Caco-2 (cell line): ENCODE data around the gene FBXL15. TPM values are rescaled to one million over a fixed set of nuclear protein-coding genes. Genes with fewer than 3 reads are reported as not detected.

ENCODE experiments used
- BruUV-seq: library from RNA; stranded (reverse); fragments of 400-500 nt; replicated peaks from 2 replicates; lab custom pipeline; 2021; lab: Mats Ljungman, UMichigan
- CTCF ChIA-PET: fragments of 300-600 bp; sonication (Branson Sonifier 250); formaldehyde crosslinking; loops from one replicate; lab custom pipeline; 2022; ENCODE audit warnings: antibody characterized with exemption; lab: Charles Lee
- POLR2A ChIA-PET: fragments of 300-600 bp; sonication (Branson Sonifier 250); formaldehyde crosslinking; loops from one replicate; lab custom pipeline; 2022; ENCODE audit warnings: antibody characterized with exemption; lab: Charles Lee
- DNase-seq, 2 experiments: peaks; one replicate each; pipeline versions ENCODE4 v3.0.0 to v3.0.0-alpha.2; 2020 to 2022
- H3K27me3 ChIP-seq: replicated peaks from 2 replicates; pipeline ENCODE4 v1.6.0; 2011; ENCODE audit warnings: low read length; ENCODE audit not compliant: control insufficient read depth, insufficient read depth
- H3K36me3 ChIP-seq: 2 replicates; pipeline ENCODE4 v1.5.1; 2011; ENCODE audit warnings: low read length; ENCODE audit not compliant: control insufficient read depth, insufficient read depth
- H3K4me1 ChIP-seq: fragments of 250-450 bp; sonication (Bioruptor Pico); 2 replicates; pipeline ENCODE4 v1.5.1; 2020; ENCODE audit warnings: mild to moderate bottlenecking
- H3K4me3 ChIP-seq: 2 replicates; pipeline ENCODE4 v1.5.1; 2011; ENCODE audit warnings: low read depth, mild to moderate bottlenecking, control low read depth, low read length
- H3K9me3 ChIP-seq: fragments of 250-450 bp; sonication (Bioruptor Pico); 2 replicates; pipeline ENCODE4 v1.5.1; 2020; ENCODE audit warnings: mild to moderate bottlenecking, moderate library complexity
- H3K27ac Mint-ChIP-seq: one replicate; pipeline ENCODE4 v1.8.0; 2022; ENCODE audit warnings: mixed read lengths; ENCODE audit not compliant: unreplicated experiment
- H3K27me3 Mint-ChIP-seq: one replicate; pipeline ENCODE4 v1.8.0; 2022; ENCODE audit warnings: mixed read lengths; ENCODE audit not compliant: insufficient read depth, unreplicated experiment
- H3K36me3 Mint-ChIP-seq: one replicate; pipeline ENCODE4 v1.8.0; 2022; ENCODE audit warnings: mild to moderate bottlenecking, mixed read lengths; ENCODE audit not compliant: insufficient read depth, unreplicated experiment
- H3K4me1 Mint-ChIP-seq: one replicate; pipeline ENCODE4 v1.8.0; 2022; ENCODE audit warnings: low read depth, mixed read lengths; ENCODE audit not compliant: unreplicated experiment
- H3K4me3 Mint-ChIP-seq: one replicate; pipeline ENCODE4 v1.8.0; 2022; ENCODE audit warnings: mild to moderate bottlenecking, moderate library complexity, mixed read lengths; ENCODE audit not compliant: unreplicated experiment
- H3K9me3 Mint-ChIP-seq: one replicate; pipeline ENCODE4 v1.8.0; 2022; ENCODE audit warnings: mixed read lengths; ENCODE audit not compliant: unreplicated experiment
- CTCF ChIP-seq, 2 experiments: fragments of 200-600 bp in 1 of 2; IDR thresholded peaks; 1 replicate in 1 of 2; 2 replicates in 1 of 2; pipeline versions ENCODE4 v1.5.1 to v1.8.0; 2011 to 2022; ENCODE audit warnings: antibody characterized with exemption in 1 of 2, control low read depth in 1 of 2, inconsistent platforms in 1 of 2, low read depth in 1 of 2, low read length in 1 of 2, mild to moderate bottlenecking in 1 of 2, moderate library complexity in 1 of 2; ENCODE audit not compliant: insufficient read depth in 1 of 2, severe bottlenecking in 1 of 2, unreplicated experiment in 1 of 2
- intact Hi-C: fragments of 100-400 bp; cut with micrococcal nuclease; formaldehyde crosslinking; loops from one replicate; pipeline ENCODE4 v1.10.0; 2022; ENCODE audit not compliant: unreplicated experiment
- total RNA-seq: library from RNA; stranded (reverse); gene quantifications from 2 replicates; pipeline ENCODE4 v1.2.3, GENCODE V29; 2022

Gene FBXL15
- total RNA-seq, 1 experiment from 2014 or later = 7.9 TPM

- CTCF ChIA-PET = interaction anchor here (2.6 kb wide), 1 partner anchor 170 kb away, joined by 21 read pairs; no protein-coding TSS in a partner anchor
- Histone ChIP-seq H3K27me3 (no peaks in the 10 kb centered on the region), H3K9me3 (no peaks in the 10 kb centered on the region), H3K4me3 (no peak overlapping the region), H3K4me1 (peaks cover 35% of the 10 kb centered on the region), H3K36me3 (no peaks in the 10 kb centered on the region)
- Mint-ChIP-seq H3K27me3 (no peaks in the 10 kb centered on the region), H3K36me3 (peaks cover 29% of the 10 kb centered on the region), H3K4me1 (peaks cover 24% of the 10 kb centered on the region), H3K27ac (peak overlapping the region; percentile 80), H3K4me3 (no peak overlapping the region), H3K9me3 (no peaks in the 10 kb centered on the region)
- BruUV-seq = no TSS peak
- intact Hi-C loops = no loop called here
- TF ChIP-seq CTCF (IDR thresholded peaks at IDR 0.05; ENCODE audit: insufficient read depth in 1 of 2, low read depth in 1 of 2, low read length in 1 of 2, severe bottlenecking in 1 of 2, unreplicated experiment in 1 of 2) = no peak
- DNase-seq = no peak
- POLR2A ChIA-PET = no interaction called here
Measured at GRCh38 chr10:102400598-102401341, 19.9 kb upstream of the FBXL15 start.

- H3K36me3 ChIP-seq = no peaks in the 10 kb centered on the region
- peaks cover 30% of the 10 kb centered on the region for H3K4me1 ChIP-seq
- H3K27me3 Mint-ChIP-seq = no peaks in the 10 kb centered on the region
- no peak for TF ChIP-seq CTCF (IDR thresholded peaks at IDR 0.05; ENCODE audit: insufficient read depth in 1 of 2, low read depth in 1 of 2, low read length in 1 of 2, severe bottlenecking in 1 of 2, unreplicated experiment in 1 of 2)
- DNase-seq = no peak
- no peaks in the 10 kb centered on the region for H3K9me3 Mint-ChIP-seq
- no TSS peak for BruUV-seq
- H3K27me3 ChIP-seq = no peaks in the 10 kb centered on the region
- H3K4me3 ChIP-seq = no peak overlapping the region
- CTCF ChIA-PET = interaction anchor here (0.8 kb wide), 1 partner anchor 19 kb away, joined by 4 read pairs; the partner anchor contains the start of gene FBXL15
- intact Hi-C loops = no loop called here
- POLR2A ChIA-PET = no interaction called here
- peaks cover 29% of the 10 kb centered on the region for H3K36me3 Mint-ChIP-seq
- no peaks in the 10 kb centered on the region for H3K9me3 ChIP-seq
- peak overlapping the region; percentile 80 for H3K27ac Mint-ChIP-seq
- H3K4me1 Mint-ChIP-seq = peaks cover 24% of the 10 kb centered on the region
- H3K4me3 Mint-ChIP-seq = peak overlapping the region; percentile 22
Measured at GRCh38 chr10:102401342-102401654, 19.3 kb upstream of the FBXL15 start.

- intact Hi-C loops = loop anchor here (2.0 kb wide), 1 partner anchor 233 kb away; no protein-coding TSS in a partner anchor
- Histone ChIP-seq H3K27me3 (no peaks in the 10 kb centered on the region), H3K9me3 (no peaks in the 10 kb centered on the region), H3K4me3 (no peak overlapping the region), H3K36me3 (no peaks in the 10 kb centered on the region), H3K4me1 (peaks cover 26% of the 10 kb centered on the region)
- Mint-ChIP-seq H3K27ac (peak overlapping the region; percentile 80), H3K4me3 (peak overlapping the region; percentile 22), H3K27me3 (no peaks in the 10 kb centered on the region), H3K36me3 (peaks cover 29% of the 10 kb centered on the region), H3K9me3 (no peaks in the 10 kb centered on the region), H3K4me1 (peaks cover 24% of the 10 kb centered on the region)
- peak; percentile 84 to 89 for DNase-seq
- ChIA-PET POLR2A (interaction anchor here (0.8 kb wide), 1 partner anchor 23 kb away, joined by 7 read pairs; no protein-coding TSS in a partner anchor), CTCF (interaction anchor here (0.6 to 0.8 kb wide), 3 partner anchors 18 to 233 kb away, joined by 4 to 5 read pairs (median 4); partner anchors contain the start of genes FBXL15 and PITX3)
- BruUV-seq = no TSS peak
- no peak for TF ChIP-seq CTCF (IDR thresholded peaks at IDR 0.05; ENCODE audit: insufficient read depth in 1 of 2, low read depth in 1 of 2, low read length in 1 of 2, severe bottlenecking in 1 of 2, unreplicated experiment in 1 of 2)
Measured at GRCh38 chr10:102401735-102402511, 18.7 kb upstream of the FBXL15 start.
